Glutamatergic neuron (in vitro differentiated cells): Measurements from ENCODE around the gene RXRB. TPM values are rescaled to one million over a fixed set of nuclear protein-coding genes. Genes with fewer than 3 reads are reported as not detected.

Source experiments
- DNase-seq: peaks from one replicate; pipeline ENCODE4 v3.0.0; 2022
- H3K27ac Mint-ChIP-seq: one replicate; pipeline ENCODE4 v1.8.0; 2020; ENCODE audit warnings: mild to moderate bottlenecking, mixed read lengths, inconsistent platforms; ENCODE audit not compliant: unreplicated experiment
- H3K27me3 Mint-ChIP-seq: one replicate; pipeline ENCODE4 v1.8.0; 2020; ENCODE audit warnings: mild to moderate bottlenecking, moderate library complexity, mixed read lengths, inconsistent platforms; ENCODE audit not compliant: unreplicated experiment
- H3K36me3 Mint-ChIP-seq: one replicate; pipeline ENCODE4 v1.8.0; 2020; ENCODE audit warnings: mild to moderate bottlenecking, mixed read lengths, inconsistent platforms; ENCODE audit not compliant: unreplicated experiment
- H3K4me1 Mint-ChIP-seq: one replicate; pipeline ENCODE4 v1.8.0; 2020; ENCODE audit warnings: mild to moderate bottlenecking, low read depth, mixed read lengths, inconsistent platforms; ENCODE audit not compliant: unreplicated experiment
- H3K4me3 Mint-ChIP-seq: one replicate; pipeline ENCODE4 v1.8.0; 2020; ENCODE audit warnings: mild to moderate bottlenecking, mixed read lengths, inconsistent platforms; ENCODE audit not compliant: unreplicated experiment
- H3K9me3 Mint-ChIP-seq: one replicate; pipeline ENCODE4 v1.8.0; 2020; ENCODE audit warnings: mild to moderate bottlenecking, moderate library complexity, mixed read lengths, inconsistent platforms; ENCODE audit not compliant: unreplicated experiment
- total RNA-seq: library from RNA; stranded (reverse); fragmentation: NEBNext Ultra II Directional; extraction: Animal tissue kit (Norgen Biotek cat#: 25700); gene quantifications from one replicate; pipeline ENCODE4 v1.2.1, GENCODE V29; 2021; ENCODE audit not compliant: unreplicated experiment
- TF ChIP-seq, protein P1 (sequence below): fragments of 200-600 bp; sonication (generic); IDR thresholded peaks from one replicate; pipeline ENCODE4 v1.5.0; 2021; ENCODE audit not compliant: partially characterized antibody, unreplicated experiment

The RXRB gene
- total RNA-seq, 1 donor from 2014 or later: 45.3 TPM

DNA sequence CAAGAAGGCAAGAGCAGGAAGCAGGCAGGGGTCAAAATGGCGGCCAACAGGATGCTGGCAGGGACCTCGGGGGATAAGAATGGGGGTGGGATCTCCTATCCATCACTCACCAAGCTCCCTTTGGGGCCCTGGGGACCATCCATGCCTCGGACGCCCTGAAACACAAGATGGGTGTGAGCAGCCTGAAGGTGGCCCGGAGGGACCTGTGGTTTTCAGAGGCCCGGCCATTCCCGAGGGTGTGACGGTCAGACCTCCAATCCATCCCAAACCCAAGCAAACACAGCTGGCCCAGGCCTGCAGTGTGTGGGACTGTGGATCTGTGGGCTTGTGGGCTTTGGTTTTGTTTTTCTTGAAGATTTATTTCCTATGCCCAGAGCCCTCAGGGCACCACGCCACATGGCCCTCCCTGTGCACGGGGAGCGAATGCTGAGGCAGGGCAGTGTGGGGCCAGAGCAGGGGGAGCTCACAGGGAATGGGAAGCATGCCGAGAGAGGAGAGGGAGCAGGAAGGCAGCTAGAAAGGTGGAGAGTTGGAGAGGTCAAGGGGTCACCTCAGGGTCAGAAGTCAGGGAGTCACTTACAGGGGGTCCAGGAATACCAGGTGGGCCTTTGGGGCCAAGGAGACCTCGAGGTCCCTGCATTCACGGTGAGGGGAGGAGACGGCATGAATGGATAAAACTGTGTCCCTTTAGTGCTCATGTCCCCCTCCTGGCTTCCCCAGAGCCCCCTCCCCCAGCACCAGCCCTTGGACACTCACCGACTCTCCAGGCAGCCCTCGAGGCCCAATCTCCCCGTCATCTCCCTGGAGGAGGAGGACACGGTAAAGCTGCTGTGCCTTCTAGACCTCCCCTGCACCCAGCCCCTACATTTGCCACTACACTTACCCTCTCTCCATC lies 22.7 kb downstream of the RXRB start:
- no peaks in the 10 kb centered on the region for H3K4me1 Mint-ChIP-seq
- H3K4me3 Mint-ChIP-seq: no peak overlapping the region
- no peak overlapping the region for H3K27ac Mint-ChIP-seq

DNA sequence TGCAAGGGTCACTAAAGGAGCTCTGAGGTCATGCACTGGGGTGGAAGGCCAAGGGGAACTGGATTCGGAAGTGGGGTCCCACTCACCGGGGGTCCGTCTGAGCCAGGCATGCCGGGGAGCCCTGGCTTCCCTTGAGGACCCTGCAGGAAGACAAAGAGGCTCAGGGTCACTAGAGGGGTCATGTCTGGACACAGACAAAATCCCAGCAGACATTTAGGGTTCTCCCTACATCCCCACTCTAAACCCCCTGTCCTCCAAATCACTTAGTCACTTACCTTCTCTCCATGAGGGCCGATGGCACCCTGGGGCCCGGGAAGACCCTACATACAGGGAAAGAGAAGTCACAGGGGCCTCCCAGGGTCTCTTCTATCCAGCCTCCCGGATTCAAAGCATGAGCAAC lies 23.6 kb downstream of the RXRB start:
- TF ChIP-seq, protein P1, sequence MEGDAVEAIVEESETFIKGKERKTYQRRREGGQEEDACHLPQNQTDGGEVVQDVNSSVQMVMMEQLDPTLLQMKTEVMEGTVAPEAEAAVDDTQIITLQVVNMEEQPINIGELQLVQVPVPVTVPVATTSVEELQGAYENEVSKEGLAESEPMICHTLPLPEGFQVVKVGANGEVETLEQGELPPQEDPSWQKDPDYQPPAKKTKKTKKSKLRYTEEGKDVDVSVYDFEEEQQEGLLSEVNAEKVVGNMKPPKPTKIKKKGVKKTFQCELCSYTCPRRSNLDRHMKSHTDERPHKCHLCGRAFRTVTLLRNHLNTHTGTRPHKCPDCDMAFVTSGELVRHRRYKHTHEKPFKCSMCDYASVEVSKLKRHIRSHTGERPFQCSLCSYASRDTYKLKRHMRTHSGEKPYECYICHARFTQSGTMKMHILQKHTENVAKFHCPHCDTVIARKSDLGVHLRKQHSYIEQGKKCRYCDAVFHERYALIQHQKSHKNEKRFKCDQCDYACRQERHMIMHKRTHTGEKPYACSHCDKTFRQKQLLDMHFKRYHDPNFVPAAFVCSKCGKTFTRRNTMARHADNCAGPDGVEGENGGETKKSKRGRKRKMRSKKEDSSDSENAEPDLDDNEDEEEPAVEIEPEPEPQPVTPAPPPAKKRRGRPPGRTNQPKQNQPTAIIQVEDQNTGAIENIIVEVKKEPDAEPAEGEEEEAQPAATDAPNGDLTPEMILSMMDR: no peak
- Mint-ChIP-seq H3K9me3 (peaks cover 6% of the 10 kb centered on the region), H3K36me3 (no peaks in the 10 kb centered on the region), H3K4me3 (no peak overlapping the region), H3K27me3 (peaks cover 11% of the 10 kb centered on the region), H3K27ac (no peak overlapping the region), H3K4me1 (no peaks in the 10 kb centered on the region)
- no peak for DNase-seq

More for the DNA sequence above, 22.7 kb downstream of the RXRB start:
- DNase-seq: no peak
- peaks cover 9% of the 10 kb centered on the region for H3K27me3 Mint-ChIP-seq
- TF ChIP-seq, protein P1: no peak
- H3K9me3 Mint-ChIP-seq: peaks cover 6% of the 10 kb centered on the region
- no peaks in the 10 kb centered on the region for H3K36me3 Mint-ChIP-seq

DNA sequence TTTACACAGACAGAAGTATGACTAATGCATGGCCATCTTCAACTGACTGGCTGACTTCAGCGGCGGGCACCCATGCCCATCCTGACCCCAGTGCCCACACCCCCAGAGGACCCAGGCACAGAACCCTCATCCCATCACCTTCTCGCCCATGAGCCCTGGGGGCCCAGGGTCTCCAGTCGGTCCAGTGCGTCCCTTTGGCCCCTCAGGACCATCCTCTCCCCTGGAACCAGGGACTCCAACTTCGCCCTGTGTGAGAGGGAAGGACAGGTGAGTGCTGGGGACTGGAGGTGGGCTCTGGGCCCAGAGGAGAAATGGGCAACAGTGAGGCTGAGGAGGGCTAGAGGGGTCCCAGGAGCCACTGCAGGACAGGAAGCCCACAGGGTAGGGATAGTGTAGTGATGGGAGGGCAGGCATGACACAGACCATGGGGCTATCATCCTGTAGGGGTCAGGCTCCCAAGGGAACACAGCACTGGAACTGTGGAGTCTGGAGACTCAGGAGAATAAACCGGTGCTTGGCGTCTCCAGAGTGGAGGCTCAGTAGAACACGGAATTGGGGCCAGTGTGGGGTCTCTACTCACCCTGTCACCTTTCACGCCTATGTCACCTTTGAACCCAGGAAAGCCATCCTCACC lies 24.9 kb downstream of the RXRB start:
- Mint-ChIP-seq H3K27me3 (peaks cover 7% of the 10 kb centered on the region), H3K4me1 (no peaks in the 10 kb centered on the region), H3K4me3 (no peak overlapping the region), H3K36me3 (no peaks in the 10 kb centered on the region), H3K27ac (no peak overlapping the region), H3K9me3 (peaks cover 2% of the 10 kb centered on the region)
- DNase-seq: no peak
- TF ChIP-seq, protein P1: no peak

DNA sequence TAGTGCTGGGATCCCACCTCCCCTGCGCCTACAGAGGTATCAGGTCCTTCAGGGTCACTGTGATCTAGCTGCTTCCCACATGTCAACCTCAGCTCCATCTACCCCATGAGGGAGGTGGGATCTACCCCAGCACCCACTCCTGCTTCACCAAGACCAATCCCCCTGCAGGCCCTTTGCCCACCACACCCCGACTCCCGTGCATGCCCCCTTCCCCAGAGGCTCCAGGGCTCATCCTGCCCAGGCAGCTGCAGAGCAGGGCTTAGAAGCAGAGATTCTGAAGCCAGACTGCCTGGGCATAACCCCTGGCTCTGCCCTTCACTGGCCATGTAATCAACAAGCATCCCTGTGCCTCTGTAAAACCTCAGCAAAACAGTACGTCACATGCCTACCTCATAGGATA lies 25.7 kb downstream of the RXRB start:
- Mint-ChIP-seq H3K36me3 (no peaks in the 10 kb centered on the region), H3K4me1 (no peaks in the 10 kb centered on the region), H3K27me3 (peaks cover 5% of the 10 kb centered on the region), H3K9me3 (peaks cover 2% of the 10 kb centered on the region), H3K27ac (no peak overlapping the region), H3K4me3 (no peak overlapping the region)
- no peak for DNase-seq
- TF ChIP-seq, protein P1: no peak
